NCI-H1436 treated with DMSO at 0.1 percent for 48 hours (cell line): ENCODE data around the gene LUC7L2.
"Not testable (repeated sequence)": the region's sequence is repeated elsewhere in the genome, so short reads cannot be mapped to it uniquely, and the experiment has no call there.

Source experiments
- DNase-seq: peaks from one replicate; lab custom pipeline; 2025; lab: John Stamatoyannopoulos, UW

The LUC7L2 gene

DNA sequence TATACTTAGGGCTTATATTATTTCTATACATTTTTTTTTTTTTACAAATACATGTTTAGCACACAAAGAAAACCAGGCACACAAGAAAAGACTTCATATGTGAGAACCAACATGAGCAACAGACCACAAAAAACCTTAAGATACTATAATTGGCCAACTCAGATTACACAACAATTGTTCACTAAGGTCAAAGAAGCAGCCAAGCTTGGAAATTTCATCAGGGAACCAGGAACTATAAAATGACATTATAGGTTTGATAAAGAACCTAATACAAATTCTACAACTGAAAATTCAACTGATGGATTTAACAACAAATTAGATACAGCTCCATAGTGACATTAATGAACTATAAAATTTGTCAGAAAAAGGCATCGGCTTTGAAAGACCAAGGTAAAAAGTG, 4.4 kb upstream of the LUC7L2 start:
- DNase-seq = no peak

GRCh38 chr7:139357729-139358506, 1.8 kb upstream of the LUC7L2 start:
- DNase-seq = not testable (repeated sequence)

- DNase-seq = no peak
Measured at GRCh38 chr7:139358541-139359365, 941 bp upstream of the LUC7L2 start.

- DNase-seq = peak; percentile 83
Measured at GRCh38 chr7:139360210-139360947, 685 bp downstream of the LUC7L2 start.

GRCh38 chr7:139360948-139361307, 1.2 kb downstream of the LUC7L2 start:
- no peak for DNase-seq

DNA sequence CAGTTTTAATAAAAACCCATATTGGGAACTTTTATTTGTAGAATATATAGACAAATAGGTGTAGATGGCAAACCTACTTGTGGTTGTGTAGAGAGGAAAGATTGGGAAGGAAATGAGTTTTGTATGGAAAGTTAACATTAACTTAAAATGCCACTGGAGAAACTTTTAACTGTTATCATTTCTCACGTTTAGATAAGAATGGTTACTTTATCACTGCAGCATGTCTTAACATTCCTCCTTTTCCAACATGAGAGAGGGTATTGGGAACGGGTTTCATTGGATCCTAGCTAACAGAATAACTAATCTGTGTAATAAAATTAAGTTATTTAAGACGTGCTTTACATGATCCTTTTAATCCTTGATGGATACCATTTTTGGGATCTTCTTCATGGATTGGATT, 1.8 kb downstream of the LUC7L2 start:
- no peak for DNase-seq

DNA sequence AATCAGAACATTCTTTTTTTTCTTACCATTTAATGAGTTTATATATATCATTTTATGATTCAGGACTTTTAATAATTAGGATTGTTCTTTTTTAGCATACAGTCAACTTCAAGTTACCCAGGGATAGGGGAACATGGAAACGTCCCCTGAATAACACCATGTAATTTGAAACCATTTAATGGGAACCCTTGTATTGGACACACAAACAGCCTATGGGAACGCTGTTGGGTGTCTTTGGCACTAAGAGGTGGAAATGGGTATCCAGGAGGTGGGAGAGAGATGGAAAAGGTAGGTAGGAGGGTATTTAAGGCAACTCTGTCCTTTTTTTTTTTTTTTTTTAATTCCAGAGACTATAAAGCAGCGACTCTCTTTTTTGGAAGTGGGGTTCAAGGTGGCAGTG, 2.6 kb downstream of the LUC7L2 start:
- no peak for DNase-seq

GRCh38 chr7:139362981-139363380, 3.3 kb downstream of the LUC7L2 start:
- DNase-seq = no peak

DNA sequence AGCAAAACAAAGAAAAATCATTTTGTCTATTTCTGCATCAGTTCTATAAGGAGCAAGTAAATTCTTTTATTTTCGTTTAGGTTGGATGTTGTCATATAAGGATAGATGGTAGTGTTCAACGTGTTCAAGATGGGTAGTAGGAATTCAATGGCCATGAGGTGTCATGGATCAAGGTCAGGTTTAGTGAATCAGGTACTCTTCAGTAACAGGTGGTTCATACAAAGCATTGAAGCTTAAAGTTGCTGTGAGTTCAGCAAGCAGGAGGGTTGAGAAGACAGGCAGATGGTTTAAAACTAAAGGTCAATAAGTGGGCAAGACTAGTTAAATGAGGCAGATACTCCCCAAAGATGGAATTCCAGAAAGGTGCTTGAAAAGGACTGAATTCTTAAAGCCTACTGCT, 5.6 kb downstream of the LUC7L2 start:
- no peak for DNase-seq

DNA sequence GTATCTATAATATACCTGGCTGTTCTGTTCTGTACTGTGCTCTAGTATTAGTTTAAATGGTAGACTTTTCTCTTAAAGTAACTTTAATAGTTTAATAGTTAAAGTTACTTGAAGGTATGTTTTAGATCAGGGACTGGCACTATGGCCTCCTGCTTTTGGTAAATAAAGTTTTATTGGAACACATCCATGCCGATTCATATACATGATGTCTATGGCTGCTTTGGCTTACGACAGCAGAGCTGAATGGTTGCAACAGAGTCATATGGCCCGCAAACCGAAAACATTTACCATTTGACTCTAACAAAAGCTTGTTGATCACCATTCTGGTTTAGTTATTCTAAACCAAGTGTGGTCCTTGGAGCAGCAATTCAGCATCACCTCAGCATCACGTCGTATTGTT, 6.7 kb downstream of the LUC7L2 start:
- no peak for DNase-seq

GRCh38 chr7:139367438-139368155, 7.9 kb downstream of the LUC7L2 start:
- no peak for DNase-seq

GRCh38 chr7:139370301-139370942, 10.7 kb downstream of the LUC7L2 start:
- DNase-seq = no peak

DNA sequence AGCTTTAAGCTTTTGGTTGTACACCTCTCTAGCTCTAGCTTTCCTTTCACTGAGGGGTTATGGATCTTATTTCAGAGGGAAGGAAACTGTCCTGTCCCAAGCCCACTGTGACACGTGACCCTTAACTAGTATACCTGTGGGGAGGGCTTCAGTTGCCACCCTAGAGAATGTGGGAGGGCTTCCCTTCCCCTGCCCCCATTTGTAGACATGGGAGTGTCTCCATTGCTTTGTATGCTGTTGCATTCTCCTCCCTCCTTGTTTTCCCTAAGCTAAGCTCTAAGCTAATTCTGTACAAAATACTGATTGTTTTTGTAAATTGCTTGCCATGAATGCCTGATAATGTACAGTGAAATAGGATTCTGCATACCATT, 11.2 kb downstream of the LUC7L2 start:
- no peak for DNase-seq

GRCh38 chr7:139374246-139374645, 14.6 kb downstream of the LUC7L2 start:
- no peak for DNase-seq

- DNase-seq = no peak
Measured at GRCh38 chr7:139382439-139382838, 22.7 kb downstream of the LUC7L2 start.

GRCh38 chr7:139384611-139385010, 24.9 kb downstream of the LUC7L2 start:
- no peak for DNase-seq

GRCh38 chr7:139387594-139387993, 27.9 kb downstream of the LUC7L2 start:
- no peak for DNase-seq

DNA sequence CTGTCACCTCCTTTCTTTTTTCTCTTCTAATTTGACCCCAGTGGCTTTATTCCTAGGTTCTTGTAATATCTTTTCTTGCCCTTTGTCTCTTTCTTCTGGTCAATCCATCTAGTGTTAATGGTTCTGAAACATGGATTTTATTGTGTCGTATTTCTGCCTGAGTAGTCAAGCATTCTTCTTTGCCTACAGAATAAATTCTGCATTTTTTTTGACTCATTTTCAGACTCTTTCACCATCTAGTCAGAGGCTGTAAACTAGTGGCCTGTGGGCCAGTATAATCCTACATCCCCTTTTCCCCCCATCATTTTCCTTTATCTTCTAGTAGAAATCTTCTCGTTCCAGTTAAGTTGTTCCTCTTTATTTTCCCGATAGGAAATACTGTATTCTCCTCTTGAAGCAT, 29.4 kb downstream of the LUC7L2 start:
- DNase-seq = no peak

DNA sequence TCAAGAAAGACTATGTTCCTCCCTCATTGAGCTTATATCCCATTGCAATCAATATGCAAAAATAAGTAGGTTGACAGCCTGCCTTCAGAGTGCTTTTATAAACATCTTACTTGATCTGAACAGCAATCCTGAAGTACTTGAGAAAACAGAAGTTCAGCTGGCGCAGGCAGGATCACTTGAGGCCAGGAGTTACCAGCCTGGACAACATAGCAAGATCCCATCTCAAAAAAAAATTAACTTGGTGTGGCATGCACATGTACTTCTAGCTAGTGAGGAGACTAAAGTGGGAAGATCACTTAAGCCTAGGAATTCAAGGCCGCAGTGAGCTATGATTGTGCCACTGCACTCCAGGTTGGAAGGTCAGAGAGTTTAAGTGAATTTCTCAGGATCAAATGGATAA, 30.1 kb downstream of the LUC7L2 start:
- no peak for DNase-seq

GRCh38 chr7:139393621-139394211, 34.0 kb downstream of the LUC7L2 start:
- no peak for DNase-seq

GRCh38 chr7:139394540-139394939, 34.8 kb downstream of the LUC7L2 start:
- DNase-seq = no peak
